AG20443 (cell line): ENCODE measurements around the gene PAQR6.

Experiments used
- DNase-seq: peaks from one replicate; pipeline ENCODE4 v3.0.0; 2012; ENCODE audit warnings: low spot score, mixed read lengths

The PAQR6 gene

DNA sequence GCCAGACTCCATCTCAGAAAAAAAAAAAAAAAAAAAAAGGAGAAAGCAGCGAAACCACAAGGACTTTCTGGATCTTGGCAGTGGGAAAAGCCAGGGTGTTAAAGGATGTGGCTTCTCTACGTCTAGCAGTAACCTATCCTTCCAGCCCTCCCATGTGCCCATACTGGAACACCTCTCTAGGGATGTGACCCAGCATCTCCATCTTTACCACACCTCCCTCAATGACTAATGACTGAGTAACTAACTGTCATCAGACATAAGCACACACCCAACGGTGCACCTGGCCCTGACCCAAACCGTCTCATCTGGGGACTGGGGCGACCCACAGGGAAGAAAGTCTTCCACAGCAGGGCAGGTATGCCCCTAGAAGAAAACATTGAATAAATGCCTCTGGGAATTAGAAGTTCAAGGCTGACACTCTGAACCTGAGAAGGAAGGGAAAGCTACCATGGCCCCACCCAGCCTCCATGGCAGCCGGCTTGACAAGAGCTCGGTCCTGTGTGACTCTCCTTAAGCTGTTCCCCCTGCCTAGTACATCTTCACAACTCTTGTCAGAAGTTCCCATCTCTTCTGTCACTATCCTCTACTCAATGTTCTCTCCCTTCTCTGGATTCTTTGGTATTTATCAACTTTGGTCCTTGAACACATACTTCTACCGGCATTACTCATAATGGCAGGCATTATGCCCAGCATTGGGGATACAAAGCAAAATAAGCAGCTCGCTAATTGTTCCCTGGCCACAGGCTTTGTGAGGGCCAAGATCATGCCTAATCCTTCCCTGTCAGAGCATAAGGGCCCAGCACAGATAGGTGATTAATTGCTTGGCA is 14.8 kb upstream of the PAQR6 start:
- peak; percentile 91 for DNase-seq

DNA sequence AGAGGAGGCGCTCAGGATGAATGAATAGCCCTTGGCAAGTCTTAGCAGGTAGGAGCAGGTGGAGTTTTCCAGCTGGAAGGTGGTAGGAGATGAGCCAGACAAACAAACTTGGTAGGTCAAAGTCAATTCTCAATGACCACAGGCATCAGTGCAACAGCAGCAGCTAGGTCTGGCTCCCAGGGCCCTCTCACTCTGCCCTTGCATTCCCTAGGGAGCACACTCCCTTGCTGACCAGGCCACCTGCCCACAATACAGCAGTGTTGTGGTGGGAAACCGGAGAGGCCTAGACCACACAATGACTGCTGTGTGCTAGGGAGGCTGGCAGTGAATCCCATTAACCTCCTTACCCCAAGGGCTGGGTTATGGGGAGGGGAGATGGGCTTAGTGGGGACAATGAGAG is 13.0 kb upstream of the PAQR6 start:
- DNase-seq: no peak

DNA sequence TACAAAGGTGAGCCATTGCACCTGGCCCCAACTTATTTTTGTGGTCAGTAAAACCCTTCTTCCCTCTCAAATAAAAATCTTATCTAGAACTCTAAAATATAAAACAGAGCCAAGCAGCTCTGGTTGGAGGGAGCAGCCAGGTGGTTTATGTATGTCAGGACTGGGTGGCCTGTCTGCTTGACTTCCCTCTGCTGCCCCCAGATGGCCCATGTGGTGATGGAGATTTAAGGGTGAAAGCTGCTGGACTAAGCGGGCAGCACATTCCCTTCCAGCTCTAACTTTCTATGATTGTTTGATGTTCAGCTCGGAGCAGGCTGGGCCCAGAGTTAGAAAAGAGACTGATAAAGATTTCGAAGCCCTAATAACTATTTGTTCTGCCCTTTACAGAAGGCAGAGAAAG is 11.9 kb upstream of the PAQR6 start:
- no peak for DNase-seq

DNA sequence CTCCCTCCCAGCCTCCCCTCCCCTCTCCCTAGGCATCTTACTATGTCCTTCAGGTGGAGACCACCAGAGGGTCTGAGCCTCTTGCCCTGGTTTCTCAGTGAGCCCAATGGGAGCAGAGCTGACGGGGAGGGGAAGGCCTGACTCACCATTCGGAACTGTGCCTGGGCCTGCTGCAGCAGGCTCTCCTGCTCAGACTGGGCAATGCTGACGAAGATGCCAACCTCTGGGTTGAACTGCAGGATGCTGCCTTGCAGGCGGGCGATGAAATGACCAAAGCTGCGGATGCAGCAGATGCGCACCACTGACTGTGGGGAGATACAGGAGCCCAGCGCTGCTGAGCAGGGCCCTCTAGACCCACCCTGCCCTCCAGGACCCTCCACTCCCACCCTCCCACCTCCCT is 11.0 kb upstream of the PAQR6 start:
- no peak for DNase-seq

DNA sequence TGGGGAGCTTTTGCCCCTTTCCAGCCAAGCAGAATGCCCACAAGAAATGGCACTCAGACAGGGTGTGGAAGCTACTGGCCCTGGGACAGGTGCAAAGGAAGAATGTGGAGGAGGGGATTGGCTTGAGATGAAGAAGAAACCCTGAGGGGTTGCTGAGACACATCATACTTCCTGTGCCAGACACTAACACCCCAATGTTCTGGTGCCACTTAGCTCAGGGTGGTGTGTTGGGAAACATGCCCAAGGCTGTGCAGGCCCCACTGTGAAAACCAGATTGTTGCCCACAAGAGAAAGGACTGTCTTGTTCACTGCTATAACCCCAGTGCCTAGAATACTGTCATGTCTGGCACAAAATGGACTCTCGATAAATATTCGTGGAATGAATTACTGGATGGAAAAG is 9.9 kb upstream of the PAQR6 start:
- DNase-seq: no peak

DNA sequence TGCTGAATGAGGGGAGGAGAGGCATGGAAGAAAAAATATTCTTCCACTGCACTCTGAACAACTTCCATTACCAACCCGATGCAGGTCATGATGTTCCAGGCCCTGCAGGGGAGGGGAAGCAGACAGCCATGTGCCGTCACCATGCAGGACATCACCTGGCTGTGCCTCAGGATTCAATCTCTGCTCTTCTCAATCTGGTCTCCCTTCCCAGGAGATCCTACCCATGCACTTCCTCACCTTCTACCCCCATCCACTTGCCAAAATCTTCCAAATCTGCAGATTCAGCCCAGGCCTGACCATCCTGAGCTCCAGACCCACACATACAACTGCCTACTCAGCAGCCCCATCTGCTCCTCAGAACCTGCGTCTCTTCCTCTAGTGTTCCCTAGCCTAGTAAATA is 5.8 kb upstream of the PAQR6 start:
- DNase-seq: no peak

DNA sequence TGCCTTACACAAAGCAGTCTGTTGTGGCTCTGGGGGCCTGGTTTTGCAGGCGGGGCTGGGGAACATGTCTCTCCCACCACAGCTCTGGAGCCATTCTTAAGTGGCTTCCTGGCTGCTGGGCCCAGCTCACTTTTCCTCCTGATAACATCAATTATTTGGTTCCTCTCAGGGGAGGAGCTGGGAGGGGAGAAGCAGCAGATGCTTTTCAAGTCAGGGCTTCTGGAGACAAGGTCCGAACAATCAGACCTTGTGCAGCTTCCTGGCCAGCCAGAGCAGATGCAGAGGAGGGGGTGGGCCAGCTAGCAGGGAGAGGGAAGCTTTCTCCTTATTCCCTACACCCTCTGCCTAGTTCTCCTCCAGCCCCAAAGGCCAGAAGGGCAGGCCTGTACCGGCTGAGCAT is 3.7 kb upstream of the PAQR6 start:
- DNase-seq: no peak

DNA sequence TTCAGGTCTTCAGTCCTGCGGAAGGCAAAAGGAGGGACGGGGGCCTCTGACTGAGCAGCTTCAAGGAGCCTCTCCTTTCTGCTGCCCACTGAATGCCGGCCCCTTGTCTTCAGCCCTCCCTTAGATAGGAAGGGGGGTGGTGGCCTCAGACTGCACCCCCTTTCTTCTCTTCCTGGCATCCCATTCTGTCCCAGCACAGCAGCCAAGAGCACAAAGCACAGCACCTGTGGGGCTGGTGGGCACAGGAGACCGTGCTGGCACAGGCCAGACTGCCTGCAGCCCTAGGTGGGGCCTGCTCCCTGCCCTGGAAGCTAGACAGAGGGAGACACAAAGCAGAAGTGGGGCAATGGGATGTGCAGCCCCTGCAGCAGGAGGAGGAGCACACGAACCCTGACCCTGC is 1.7 kb upstream of the PAQR6 start:
- no peak for DNase-seq

DNA sequence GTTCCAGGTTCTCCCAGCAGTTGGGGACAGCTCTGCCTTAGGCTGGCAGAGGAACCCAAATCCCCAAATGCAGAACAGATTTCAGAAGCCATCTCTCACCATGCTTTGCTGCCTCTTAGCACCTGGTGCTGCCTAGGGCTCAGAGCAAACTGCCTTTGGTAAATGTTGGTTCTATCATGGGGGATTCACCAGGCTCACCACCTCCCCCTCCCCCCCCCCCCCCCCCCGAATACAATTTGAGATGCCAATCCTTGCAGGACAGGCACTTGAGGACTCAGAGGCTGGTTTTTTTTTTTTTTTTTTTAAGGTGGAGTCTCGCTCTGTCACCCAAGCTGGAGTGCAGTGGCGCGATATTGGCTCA is 447 bp upstream of the PAQR6 start:
- no peak for DNase-seq

DNA sequence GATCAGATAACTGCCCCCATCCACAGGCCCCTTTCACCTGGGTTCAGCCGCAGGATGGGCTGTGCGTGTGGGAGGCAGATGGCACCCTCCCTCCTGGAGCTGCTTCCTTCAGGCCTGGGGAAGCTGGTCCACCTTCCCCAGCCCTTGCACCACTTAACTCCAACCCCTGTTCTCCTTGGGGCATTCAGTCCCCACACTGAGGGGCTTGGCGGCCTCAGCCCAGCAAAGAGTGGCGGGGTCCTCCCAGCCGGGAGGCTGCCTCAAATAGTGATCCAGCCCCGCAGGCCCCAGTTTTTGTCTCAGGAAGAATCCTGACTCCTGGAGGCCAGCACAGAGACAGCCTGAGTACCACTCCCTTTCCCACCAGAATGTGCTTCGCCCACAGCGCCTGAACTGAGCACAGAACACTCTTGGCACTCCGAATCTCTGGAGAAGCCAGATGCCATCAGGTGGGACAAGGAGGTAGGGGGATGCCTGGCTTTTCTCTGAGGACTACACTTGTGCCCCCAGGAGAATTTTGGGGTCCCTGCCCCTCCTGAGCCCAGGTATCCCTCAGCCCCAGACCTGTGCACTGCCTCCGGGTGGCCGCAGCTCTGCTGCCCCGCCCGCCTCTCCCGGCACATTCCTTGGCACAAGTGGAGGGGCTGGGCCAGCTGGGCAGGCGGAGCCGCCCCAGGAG is 936 bp downstream of the PAQR6 start:
- peak; percentile 62 for DNase-seq

DNA sequence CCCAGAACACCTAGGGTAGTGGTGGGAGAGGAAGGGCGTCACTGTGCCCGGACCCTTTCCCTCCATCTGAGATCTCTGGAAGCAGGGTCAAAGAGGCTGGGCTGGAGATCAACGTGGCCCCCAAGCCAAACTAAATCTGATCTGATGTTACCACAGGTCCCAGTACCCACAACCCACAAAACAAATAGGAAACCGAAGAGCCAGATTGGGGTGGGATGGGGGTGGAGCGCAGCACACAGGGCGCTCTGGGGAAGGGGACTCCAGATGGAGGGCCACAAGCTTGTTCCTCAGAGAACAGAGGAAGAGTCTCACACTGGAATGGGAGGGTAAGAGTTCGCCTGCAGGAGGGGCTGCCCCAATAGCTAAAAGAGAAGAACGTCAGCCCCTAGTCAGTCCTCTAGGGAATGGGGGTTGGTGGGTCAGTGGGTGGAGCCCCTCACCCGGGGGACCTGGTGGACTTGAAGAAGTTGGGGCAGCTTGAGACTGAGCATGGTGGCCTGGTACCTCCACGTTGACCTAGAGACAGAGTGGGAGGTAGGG is 1.5 kb downstream of the PAQR6 start:
- DNase-seq: no peak

DNA sequence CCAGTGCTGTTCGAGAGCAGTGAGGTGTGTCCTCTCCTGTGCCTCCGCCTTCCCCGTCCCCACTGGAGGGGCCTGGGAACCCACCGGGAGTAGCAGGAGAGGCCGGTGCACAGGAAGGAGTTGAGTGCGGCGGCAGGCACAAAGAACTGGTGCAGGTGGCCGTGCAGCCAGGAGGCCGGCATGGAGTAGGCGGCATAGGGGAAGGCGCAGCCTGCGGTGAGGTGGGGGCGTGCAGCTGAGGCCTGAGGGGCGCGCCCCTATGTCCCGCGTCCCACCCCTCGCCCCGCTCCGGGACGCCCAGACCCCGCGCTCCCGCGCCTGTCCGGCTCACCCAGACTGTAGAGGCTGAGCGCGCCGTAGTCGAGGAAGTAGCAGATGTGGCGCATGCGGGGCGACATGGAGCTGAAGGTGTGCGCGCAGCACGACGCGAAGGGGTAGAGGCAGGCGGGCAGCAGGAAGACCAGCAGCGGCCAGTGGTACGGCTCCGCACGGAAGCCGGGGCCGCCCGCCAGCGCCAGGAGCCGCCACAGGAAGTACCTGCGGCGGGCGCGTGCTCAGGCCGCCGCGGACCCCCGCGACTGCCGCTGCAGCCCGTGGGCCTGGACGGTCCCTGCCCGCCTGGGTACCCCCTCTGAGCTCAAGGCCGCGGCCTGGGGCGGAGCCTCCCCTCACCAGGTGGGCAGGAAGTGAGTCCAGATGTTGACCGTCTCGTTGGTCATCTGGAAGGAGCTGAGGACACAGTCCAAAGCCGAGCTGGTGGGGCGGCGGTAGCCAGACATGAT is 2.2 kb downstream of the PAQR6 start:
- DNase-seq: peak; percentile 50

DNA sequence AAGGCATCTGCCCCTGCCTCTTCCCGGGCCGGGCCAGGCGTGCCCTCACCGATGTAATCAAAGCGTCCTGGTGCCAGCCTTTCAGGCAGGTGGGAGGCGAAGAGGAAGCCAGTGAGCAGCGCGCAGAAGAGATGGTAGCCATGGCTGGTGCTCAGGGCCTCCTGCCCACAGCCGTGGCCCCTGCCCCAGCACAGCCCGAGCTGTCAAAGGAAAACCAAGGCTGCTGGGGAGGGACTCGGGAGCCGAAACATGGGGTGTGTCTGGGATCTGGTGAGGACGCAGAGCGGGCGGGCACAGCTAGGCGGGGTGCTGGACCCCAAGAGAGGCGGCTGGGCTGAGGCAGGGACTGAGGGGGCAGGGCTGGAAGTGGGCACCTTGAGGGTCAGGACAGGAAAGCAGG is 3.1 kb downstream of the PAQR6 start:
- DNase-seq: no peak

DNA sequence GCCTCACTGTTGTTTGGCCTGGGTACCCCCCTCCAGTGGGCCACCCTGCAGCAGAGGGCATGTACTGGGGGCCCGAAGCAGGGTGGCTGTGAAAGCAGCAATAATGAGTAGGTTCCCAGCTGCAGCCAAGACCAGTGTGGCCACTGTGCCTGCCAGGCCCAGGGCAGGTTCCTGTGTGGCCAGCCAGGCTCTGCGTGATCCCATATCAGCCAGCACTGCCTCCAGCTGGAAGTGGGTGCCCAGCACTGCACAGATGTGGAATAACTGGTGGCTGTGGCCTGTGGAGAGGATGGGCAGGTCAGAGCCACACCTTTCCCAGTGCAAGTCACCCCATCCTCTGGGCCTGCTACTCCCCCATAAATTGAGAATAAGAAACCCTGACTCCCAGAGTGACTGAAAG is 3.7 kb downstream of the PAQR6 start:
- DNase-seq: no peak

DNA sequence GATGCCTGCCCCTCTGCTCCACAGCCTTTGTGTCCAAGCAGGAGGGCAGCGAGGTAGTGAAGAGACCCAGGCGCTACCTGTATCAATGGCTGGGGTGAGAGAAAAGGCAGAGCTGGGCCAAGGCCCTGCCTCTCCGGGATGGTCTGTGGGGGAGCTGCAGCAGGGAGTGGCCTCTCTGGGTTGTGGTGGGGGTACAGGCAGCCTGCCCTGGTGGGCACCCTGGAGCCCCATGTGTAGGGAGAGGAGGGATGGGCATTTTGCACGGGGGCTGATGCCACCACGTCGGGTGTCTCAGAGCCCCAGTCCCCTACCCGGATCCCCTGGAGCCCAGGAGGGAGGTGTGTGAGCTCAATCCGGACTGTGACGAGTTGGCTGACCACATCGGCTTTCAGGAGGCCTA is 5.1 kb downstream of the PAQR6 start:
- DNase-seq: no peak

DNA sequence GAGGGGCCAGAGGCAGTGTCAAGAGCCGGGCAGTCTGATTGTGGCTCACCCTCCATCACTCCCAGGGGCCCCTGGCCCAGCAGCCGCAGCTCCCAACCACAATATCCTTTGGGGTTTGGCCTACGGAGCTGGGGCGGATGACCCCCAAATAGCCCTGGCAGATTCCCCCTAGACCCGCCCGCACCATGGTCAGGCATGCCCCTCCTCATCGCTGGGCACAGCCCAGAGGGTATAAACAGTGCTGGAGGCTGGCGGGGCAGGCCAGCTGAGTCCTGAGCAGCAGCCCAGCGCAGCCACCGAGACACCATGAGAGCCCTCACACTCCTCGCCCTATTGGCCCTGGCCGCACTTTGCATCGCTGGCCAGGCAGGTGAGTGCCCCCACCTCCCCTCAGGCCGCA is 5.9 kb downstream of the PAQR6 start, which contains the start of gene BGLAP:
Gene BGLAP, plus strand, starts transcription at position 259 of the 400 bp plus-strand sequence. Its CDS starts 48 bp downstream, at position 307.
- no peak for DNase-seq

DNA sequence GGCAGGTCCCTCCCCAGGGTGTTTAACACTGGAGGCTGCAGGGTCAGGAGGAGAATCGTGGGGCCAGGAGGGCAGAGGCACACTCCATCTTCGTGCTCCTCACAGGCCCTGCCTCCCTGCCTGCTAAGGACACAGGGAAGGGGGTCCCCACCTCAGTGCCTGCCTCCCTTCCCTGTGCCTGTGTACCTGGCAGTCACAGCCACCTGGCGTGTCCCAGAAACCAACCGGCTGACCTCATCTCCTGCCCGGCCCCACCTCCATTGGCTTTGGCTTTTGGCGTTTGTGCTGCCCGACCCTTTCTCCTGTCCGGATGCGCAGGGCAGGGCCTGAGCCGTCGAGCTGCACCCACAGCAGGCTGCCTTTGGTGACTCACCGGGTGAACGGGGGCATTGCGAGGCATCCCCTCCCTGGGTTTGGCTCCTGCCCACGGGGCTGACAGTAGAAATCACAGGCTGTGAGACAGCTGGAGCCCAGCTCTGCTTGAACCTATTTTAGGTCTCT is 6.5 kb downstream of the PAQR6 start:
- peak; percentile 79 for DNase-seq

DNA sequence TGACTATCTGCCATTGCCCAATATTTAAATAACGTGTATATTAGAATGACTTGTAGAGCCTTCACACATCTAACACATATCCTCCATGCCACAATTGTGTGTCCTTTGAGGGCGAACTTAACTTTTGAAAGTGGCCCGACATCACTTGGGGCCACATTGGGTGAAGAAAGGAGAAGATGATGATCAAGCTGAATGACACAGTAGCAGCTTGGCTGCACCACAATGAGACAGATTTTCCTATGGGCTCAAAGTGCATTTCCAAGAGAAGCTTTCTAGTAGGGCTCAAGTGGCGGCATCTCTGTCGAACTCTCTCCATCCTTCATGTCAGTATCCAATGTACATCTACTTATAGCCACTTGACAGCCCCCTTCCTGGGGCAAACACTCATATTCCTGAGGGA is 9.6 kb downstream of the PAQR6 start:
- no peak for DNase-seq

DNA sequence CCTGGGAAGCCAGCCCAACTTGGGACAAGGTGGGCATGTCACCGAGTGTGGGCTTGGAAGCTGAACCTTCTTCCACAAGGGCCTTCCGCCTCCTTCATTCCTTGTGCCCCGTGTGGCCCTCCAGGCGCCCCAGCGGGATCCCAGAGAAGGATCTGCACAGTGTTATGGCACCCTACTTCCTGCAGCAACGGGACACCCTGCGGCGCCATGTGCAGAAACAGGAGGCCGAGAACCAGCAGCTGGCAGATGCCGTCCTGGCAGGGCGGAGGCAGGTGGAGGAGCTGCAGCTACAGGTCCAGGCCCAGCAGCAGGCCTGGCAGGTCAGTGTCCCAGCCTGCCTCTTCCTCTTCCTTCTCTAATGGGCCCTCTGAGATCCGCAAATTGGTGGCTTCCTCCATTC is 11.7 kb downstream of the PAQR6 start:
- no peak for DNase-seq

DNA sequence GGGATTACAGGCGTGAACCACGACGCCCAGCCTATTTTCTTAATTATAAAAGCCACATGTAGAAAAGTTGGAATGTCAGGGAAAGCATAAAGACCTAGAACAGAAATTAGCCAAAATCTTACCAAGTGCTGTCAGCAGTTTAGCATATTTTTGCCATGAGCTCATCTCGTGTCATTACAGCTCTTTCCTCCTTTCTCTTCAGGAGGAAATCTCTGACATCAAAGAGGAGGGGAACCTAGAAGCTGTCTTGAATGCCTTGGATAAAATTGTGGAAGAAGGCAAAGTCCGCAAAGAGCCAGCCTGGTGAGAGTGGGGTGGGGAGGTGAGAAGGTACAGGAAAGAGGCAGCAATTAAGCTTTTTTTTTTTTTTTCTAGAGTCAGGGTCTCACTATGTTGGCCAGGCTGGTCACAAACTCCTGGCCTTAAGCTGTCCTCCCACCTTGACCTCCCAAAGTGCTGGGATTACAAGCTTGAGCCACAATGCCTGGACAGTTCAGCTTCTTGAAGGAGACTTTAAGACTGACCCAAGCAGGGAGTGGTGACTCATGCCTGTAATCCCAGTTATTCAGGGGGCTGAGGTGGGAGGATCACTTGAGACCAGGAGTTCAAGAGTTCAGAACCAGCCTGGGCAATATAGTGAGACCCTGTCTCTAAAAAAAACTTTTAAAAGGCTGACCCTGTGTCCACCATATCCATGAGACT is 14.3 kb downstream of the PAQR6 start:
- DNase-seq: peak; percentile 80

DNA sequence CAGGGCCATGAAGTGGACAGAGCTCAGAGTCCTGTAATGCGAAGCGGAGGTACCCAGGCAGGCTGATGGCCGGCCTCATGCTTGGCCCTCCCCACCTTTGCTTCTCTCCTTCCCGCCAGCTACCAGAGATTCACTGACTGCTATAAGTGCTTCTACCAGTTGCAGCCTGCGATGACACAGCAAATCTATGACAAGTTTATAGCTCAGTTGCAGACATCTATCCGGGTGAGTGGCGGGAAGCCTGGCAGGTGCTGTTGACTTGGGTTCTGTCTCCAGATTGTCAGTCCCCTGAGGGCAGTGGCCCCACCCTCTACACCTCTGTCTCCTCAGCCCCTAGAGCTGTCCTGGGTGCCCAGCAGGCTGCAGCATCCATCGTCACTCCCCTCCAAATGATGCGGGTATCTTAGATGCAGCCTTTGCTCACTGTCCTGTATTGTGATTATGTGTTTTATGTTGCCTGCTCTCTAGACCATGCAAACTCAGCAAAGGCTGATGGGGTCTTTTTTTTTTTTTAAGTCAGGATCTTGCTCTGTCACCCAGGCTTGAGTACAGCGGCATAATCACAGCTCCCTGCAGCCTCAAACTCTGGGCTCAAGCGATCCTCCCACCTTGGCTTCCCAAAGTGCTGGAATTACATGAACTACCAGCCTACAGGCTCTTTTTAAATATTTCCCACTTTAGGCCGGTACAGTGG is 15.5 kb downstream of the PAQR6 start:
- no peak for DNase-seq
